HPDE6-E6E7 (cell line): ENCODE data around the gene PCSK4.
A peak's percentile ranks its signal among the peaks of the same experiment; 100 is the strongest.
"Not testable (repeated sequence)": the region's sequence is repeated elsewhere in the genome, so short reads cannot be mapped to it uniquely, and the experiment has no call there.

Experiments used
- DNase-seq: peaks from one replicate; pipeline ENCODE4 v3.0.0; 2011; ENCODE audit warnings: missing footprints; ENCODE audit errors: extremely low spot score

The PCSK4 gene

DNA sequence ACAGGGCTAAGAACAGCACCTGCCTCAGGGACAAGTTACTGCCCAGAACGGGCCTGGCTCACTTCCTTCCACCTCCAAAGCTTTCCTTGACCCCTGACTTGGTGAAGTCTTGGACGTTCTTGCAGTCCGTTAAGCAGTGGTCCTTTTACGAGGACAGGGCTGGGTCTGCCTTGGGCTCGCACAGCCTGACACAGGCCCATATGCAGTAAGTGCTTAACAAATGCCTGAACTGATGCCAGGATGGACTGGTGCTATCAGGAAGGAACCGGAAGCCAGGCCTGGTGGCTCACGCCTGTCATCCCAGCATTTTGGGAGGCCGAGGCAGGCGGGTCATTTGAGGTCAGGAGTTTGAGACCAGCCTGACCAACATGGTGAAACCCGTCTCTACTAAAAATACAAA is 31.9 kb upstream of the PCSK4 start:
- DNase-seq = no peak

- DNase-seq = no peak
Measured at GRCh38 chr19:1521636-1522035, 31.5 kb upstream of the PCSK4 start.

DNA sequence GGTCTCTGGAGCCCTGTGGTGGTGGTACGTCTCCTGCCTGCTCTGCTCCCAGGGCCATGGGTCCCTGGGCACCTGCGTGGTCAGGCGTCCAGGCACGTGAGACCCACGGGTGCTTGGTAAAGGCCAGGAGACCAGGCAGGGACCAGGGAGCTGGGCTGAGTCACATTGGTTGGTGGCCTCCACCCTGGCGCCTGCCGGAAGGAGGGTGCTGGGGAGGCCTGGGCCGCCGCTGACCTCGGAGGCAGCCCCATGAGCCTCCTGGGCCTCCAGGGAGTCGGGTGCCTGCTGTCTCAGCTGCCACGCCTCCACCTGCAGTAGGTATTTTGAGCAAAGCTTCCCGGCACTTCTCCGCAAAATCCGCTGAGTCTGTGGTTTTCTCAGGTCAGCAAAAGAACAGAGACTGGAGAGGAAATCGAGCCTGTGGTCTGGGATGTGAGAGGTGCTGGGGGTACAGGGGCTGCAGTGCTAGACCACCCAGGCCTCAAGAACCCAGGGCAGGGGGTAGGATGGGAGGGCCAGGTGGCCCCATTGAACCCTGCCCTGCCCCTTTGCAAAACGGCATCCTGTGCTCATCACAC is 30.1 kb upstream of the PCSK4 start:
- no peak for DNase-seq

DNA sequence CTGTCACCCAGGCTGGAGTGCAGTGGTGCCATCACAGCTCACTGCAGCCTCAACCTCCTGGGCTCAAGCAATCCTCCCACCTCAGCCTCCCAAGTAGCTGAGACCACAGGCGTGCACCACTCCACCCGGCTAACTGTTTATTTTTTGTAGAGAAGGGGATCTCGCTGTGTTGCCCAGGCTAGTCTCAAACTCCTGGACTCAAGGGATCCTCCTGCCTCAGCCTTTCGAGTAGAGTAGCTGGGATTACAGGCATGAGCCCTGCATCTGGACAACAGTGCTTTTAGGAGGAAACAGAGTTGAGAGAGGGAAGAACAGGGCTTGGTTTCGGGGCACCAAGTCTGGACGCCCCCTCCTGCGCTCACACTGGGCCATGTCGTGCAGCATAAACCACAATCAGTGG is 29.7 kb upstream of the PCSK4 start:
- not testable (repeated sequence) for DNase-seq

- DNase-seq = no peak
Measured at GRCh38 chr19:1518471-1518870, 28.3 kb upstream of the PCSK4 start.

DNA sequence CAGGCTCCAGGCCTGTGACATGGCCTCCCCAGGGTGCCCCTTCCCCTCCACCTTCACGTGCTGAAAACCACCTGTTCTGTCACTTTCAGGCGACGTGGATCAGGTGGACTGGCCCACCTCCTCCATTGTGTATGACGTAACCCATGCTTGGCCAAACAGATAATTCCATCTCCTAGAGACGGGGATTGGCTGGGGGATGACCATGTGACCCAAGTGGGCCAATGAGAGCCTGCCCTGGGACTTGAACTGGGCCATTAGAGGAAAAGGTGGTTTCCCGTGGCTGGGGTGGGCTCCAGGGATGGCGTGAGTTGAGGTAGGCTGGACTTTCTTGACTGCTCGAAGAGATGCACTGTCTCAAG is 26.2 kb upstream of the PCSK4 start:
- no peak for DNase-seq

- no peak for DNase-seq
Measured at GRCh38 chr19:1514986-1515721, 25.0 kb upstream of the PCSK4 start.

DNA sequence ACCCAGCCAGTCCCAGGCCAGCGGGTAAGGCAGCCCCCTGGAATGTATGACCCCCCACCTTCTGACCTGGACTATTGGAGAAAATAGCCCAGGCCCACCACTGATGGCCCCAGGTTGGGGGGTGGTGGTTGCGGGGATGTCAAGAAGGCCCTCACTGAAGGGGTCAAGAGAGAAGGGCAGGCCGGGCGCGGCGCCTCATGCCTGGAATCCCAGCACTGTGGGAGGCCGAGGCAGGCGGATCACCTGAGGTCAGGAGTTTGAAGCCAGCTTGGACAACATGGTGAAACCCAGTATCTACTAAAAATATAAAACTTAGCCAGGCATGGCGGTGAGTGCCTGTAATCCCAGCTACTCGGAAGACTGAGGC is 24.1 kb upstream of the PCSK4 start:
- DNase-seq = no peak

DNA sequence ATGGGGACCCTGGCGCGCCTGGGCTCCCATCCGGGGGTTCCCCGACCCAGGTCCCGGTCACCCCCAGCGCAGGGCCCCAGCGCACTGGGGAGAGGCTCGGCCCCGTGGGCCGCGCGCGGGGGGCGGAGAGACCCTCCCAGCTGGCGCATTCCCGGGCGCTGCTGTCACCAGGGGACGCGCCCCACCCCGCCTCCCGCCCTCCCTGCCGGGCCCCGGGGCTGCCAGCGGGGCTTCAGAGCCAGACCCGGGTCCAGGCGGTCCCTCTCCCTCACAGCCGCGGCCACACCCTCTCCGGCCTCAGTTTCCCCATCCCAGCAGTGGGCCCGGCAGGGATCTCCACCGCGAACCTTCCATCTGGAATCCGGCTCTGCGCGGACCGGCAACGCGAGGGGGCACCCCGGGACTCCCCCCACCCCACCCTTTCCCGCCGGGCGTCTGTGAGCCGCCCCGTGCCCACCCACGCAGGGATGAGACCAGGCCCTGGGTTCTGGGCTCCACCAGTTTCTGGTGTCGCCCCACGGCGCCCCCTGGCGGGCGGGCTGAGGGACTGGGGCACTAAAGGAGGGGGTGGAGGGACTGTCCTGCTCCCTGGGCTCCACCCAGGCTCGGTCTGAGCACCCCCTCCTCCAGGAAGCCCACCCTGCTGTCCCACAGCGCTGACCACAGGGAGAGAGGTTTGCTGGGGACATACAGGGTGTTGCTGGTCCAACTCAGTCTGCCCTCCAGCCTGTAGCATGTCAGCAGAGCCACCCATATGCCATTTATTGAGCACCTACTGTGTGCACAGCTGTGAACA is 23.5 kb upstream of the PCSK4 start:
- peak; percentile 61 for DNase-seq

GRCh38 chr19:1512671-1513498 is 22.7 kb upstream of the PCSK4 start, which contains the start of gene ADAMTSL5:
Gene ADAMTSL5, minus strand, starts transcription at chr19:1513019. Its CDS starts 2,076 bp downstream, at chr19:1510943.
- peak; percentile 60 for DNase-seq

DNA sequence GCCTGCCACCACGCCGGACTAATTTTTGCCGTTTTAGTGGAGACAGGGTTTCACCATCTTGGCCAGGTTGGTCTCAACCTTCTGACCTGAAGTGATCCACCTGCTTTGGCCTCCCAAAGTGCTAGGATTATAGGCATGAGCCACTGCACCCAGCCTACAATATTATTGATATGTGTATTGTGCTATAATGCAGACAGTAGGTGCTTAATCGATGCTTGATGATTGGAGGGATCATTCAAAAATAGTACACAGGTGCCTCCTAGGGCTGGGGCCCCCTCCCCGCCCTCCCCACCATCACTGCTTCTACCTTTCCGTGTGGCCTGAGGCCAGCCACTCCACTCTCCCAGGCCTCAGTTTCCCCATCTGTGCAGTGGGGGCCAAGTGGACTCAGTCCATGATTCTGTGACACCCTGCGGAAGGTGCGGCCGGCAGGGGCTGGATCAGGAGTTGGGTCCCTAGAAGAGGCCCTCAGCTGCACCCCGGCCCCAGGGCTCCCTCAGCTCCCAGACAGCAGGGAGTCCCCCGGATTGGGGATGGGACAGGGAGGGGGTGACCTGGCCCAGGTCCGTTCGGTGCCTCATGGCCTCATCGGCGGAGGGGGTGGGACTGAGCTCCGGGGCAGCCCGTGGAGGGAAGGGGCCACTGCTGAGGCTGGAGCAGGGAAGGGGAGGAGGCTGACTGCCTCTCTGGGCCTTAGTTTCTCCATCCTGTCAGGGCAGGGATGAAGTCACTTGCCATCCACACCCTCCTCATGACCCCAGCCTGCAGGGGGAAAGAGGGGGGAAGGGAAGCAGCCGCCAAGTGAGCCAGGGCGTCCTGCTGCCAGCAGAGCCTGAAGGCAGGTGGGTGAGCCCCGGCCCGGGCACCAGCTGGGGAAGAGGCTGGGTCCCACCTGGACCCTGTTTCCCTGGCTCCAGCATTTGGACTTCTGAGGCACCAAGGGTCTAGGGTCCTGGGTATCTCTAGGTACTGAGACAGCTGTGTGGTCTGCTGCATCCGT is 21.5 kb upstream of the PCSK4 start:
- DNase-seq = no peak

DNA sequence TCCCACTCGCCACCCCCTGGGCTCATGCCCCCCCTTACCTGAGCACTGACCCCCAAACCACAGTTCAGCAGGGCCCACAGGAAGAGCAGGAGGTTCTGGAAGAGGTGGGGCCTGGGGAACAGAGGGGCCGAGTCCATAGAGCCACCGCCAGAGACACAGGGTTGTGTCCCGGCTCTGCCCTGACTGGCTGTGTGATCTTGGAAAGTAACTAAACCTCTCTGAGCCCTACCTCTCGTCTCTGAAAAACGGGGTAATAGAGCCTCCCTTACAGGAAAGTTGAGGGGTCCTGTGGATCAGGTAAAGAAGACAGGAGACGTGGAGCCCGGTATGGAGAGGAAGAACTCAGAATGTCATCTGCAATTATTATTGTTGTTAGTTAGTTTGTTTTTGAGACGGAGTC is 20.7 kb upstream of the PCSK4 start:
- DNase-seq = no peak

GRCh38 chr19:1510442-1510806 is 20.3 kb upstream of the PCSK4 start:
- no peak for DNase-seq

DNA sequence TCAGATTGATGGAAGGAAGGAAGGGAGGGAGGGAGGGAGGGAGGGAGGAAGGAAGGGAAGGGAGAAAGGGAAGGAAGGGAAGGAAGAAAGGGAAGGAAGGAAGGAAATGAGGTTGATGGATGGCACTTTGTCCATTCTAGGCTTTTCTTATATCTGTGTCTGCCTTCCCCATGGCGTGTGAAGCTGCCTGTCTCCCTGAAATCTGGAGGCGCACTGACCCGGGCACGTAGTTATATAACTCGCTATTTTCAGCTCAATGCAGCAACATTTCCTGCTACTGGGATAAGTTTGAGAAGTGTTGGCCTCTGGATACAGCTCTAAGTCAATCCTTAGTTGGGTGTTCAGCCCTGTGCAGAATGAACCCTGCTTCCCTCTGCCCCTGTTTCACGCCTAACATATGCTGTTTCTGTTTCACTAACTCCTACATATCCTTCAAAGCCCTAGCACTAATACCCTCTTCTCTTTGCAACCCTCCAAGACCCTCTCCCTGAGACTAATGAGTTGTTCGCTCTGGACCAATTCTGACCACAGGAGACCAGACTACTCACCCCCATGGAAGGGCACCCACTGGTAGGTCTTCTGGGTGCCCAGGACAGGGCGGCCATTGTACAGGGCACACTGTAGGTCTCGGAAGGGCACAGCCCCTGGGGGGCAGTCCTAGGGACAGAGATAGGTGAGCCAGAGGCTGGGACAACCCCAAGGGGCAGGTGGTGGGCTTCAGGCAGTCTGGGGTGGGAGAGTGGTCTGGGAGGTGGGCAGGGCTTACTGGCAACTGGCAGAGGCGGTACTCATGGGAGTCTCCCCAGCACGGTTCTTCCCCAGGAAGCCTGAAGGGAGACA is 19.7 kb upstream of the PCSK4 start:
- no peak for DNase-seq

DNA sequence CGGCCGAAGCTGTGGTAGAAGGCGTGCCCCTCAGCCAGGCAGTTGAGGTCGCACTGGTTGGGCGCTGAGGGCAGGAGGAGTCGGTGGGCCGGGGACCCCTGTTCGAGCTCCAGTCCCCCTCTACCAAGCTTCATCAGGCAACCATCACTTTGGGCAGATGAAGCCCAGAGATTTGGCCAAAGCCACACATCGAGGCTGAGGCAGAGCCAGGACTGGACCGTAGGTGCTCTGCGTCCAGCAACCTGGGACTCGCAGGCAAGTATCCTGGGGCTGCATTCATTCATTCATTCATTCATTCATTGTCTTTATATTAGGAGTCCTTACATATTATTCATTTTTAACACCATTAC is 18.3 kb upstream of the PCSK4 start:
- no peak for DNase-seq

DNA sequence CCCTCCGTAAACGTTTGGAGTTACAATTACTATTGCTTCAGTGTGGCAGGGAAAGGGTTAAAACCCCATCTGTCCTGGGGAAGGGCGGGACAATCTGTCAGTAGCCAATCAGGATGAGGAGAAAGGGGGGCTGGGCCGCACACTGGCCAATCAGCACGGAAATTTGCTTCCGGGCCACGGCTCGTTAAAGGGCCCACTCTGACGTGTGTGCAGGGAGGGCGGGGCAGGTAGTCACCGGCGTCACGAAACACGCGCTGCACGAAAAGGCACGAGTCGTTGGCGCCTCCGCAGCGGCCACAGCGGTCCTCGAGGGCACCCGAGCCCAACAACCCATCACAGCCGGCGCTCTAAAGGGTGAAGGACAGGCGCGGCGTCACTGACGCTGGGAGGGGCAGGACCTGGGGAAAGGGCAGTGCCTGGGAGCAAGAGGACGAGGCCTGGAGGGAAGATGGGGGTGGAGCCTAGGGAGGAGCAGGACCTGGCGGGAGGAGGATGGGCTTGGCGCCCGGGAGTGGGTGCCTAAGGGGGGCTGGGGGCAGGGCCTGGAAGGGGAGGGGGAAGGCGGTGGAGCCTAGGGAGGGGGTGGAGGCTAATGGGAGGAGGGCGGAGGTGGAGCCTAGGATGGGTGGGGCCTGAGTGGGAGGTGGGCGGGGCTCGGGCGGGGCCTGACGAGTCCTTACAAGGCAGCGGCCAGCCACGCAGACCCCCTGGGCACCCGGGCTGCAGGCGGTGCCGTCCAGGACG is 17.8 kb upstream of the PCSK4 start:
- peak; percentile 96 for DNase-seq

DNA sequence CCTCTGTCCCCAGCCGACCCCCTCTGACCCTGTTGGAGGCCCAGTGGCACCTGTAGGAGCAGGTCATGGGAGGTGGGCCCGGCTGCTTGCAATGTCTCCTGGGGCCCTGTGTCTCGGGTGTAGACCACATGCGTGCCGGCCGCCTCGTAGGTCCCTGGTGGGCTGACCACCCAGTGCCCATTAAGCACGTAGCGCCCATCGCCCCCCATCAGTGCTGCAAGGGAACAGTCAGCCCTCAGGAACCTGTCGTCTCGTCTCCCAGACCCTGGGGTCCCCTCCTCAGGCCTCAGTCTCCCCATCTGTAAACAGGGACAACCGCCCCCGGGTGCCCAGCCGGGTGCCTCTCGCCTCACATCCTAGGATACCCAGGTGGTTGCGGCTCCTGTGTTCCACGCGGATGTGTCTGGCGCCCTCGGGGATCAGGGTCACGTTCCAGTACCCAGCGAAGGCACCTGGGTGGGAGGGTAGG is 17.1 kb upstream of the PCSK4 start:
- DNase-seq = no peak

GRCh38 chr19:1505991-1506881 is 16.1 kb upstream of the PCSK4 start:
- no peak for DNase-seq
